ENCODE results near the gene ASCL4. TPM values are rescaled to one million over a fixed set of nuclear protein-coding genes. Genes with fewer than 3 reads are reported as not detected.
A peak's percentile ranks its signal among the peaks of the same experiment; 100 is the strongest.

Gene ASCL4
- total and polyA plus RNA-seq, 8 donors, result 0.10 TPM; not detected in 7

GRCh38 chr12:107783406-107784376, 9.2 kb downstream of the ASCL4 start:
- intact Hi-C loops (cut with DNase I; ENCODE audit: low total_unique reads), result no loop called here
- Histone ChIP-seq H3K4me1 (peaks cover 0 to 18% (median 6%) of the 10 kb centered on the region in 4 donors), H3K9me3 (no peaks in the 10 kb centered on the region), H3K27me3 (no peaks in the 10 kb centered on the region), H3K4me3 (no peak overlapping the region), H3K36me3 (no peaks in the 10 kb centered on the region), H3K27ac (peak overlapping the region in 1 of 5 donors; percentile 16)
- TF ChIP-seq EP300 (IDR thresholded peaks at IDR 0.05) (no peak), CTCF (IDR thresholded peaks at IDR 0.05) (no peak), POLR2AphosphoS5 (IDR thresholded peaks at IDR 0.05) (no peak), POLR2A (IDR thresholded peaks at IDR 0.05) (no peak)
- no peak for DNase-seq
- WGBS, 5 donors, result 56 to 75% (median 65%) methylated on average over 6 of the region's 6 CpGs

- no peaks in the 10 kb centered on the region for H3K9me3 ChIP-seq
- intact Hi-C loops (cut with DNase I; ENCODE audit: low total_unique reads), result no loop called here
- TF ChIP-seq POLR2A (IDR thresholded peaks at IDR 0.05) (no peak), EP300 (IDR thresholded peaks at IDR 0.05) (no peak), CTCF (IDR thresholded peaks at IDR 0.05) (no peak), POLR2AphosphoS5 (IDR thresholded peaks at IDR 0.05) (no peak)
- WGBS, 5 donors, result 26 to 60% (median 45%) methylated on average over 2 of the region's 2 CpGs
- H3K27ac ChIP-seq, result no peak overlapping the region
- H3K36me3 ChIP-seq, result no peaks in the 10 kb centered on the region
- H3K4me3 ChIP-seq, result no peak overlapping the region
- H3K27me3 ChIP-seq, result no peaks in the 10 kb centered on the region
- DNase-seq, result no peak
- H3K4me1 ChIP-seq, result peaks cover 0 to 18% (median 7%) of the 10 kb centered on the region in 4 donors
Measured at GRCh38 chr12:107788281-107788680, 13.8 kb downstream of the ASCL4 start.

- no peak overlapping the region for H3K4me3 ChIP-seq
- H3K9me3 ChIP-seq, result no peaks in the 10 kb centered on the region
- H3K27me3 ChIP-seq, result peaks cover 0 to 3% (median 0%) of the 10 kb centered on the region in 3 donors
- no peak for TF ChIP-seq CTCF (IDR thresholded peaks at IDR 0.05)
- TF ChIP-seq POLR2AphosphoS5 (IDR thresholded peaks at IDR 0.05), result no peak
- no peak for TF ChIP-seq POLR2A (IDR thresholded peaks at IDR 0.05)
- TF ChIP-seq EP300 (IDR thresholded peaks at IDR 0.05), result no peak
- peaks cover 0 to 12% (median 7%) of the 10 kb centered on the region in 4 donors for H3K4me1 ChIP-seq
- no peak overlapping the region for H3K27ac ChIP-seq
- WGBS, 5 donors, result 72 to 77% (median 76%) methylated on average over 17 of the region's 17 CpGs
- intact Hi-C loops (cut with DNase I; ENCODE audit: low total_unique reads), result no loop called here
- DNase-seq, result no peak
- H3K36me3 ChIP-seq, result no peaks in the 10 kb centered on the region
Measured at GRCh38 chr12:107788690-107789458, 14.4 kb downstream of the ASCL4 start.

GRCh38 chr12:107791465-107792089, 17.1 kb downstream of the ASCL4 start:
- Histone ChIP-seq H3K36me3 (no peaks in the 10 kb centered on the region), H3K27ac (no peak overlapping the region), H3K9me3 (no peaks in the 10 kb centered on the region), H3K27me3 (peaks cover 0 to 6% (median 0%) of the 10 kb centered on the region in 3 donors), H3K4me1 (peaks cover 0 to 10% (median 0%) of the 10 kb centered on the region in 4 donors), H3K4me3 (no peak overlapping the region)
- intact Hi-C loops (cut with DNase I; ENCODE audit: low total_unique reads), result no loop called here
- DNase-seq, result no peak
- 61 to 88% (median 85%) methylated on average over 1 of the region's 1 CpG for WGBS, 5 donors
- TF ChIP-seq EP300 (IDR thresholded peaks at IDR 0.05), result no peak
- no peak for TF ChIP-seq POLR2AphosphoS5 (IDR thresholded peaks at IDR 0.05)
- no peak for TF ChIP-seq CTCF (IDR thresholded peaks at IDR 0.05)
- no peak for TF ChIP-seq POLR2A (IDR thresholded peaks at IDR 0.05)
